ENCODE measurements around the gene KIAA0232. TPM values are rescaled to one million over a fixed set of nuclear protein-coding genes. Genes with fewer than 3 reads are reported as not detected.

Gene KIAA0232
- total and polyA plus RNA-seq, 7 donors: 8.7 to 79.8 (median 53.3) TPM

GRCh38 chr4:6920171-6920570, 137.6 kb downstream of the KIAA0232 start:
- H3K27me3 ChIP-seq (ENCODE audit: insufficient read depth in 3 of 3, low read length in 2 of 3): no peaks in the 10 kb centered on the region
- H3K4me3 ChIP-seq: no peak overlapping the region
- TF ChIP-seq CTCF (IDR thresholded peaks at IDR 0.05): no peak
- peaks cover 41% of the 10 kb centered on the region for H3K4me1 ChIP-seq
- no peak for ATAC-seq
- intact Hi-C loops (cut with DNase I): no loop called here
- H3K36me3 ChIP-seq (ENCODE audit: insufficient read depth in 1 of 2, low read depth in 1 of 2): peaks cover 0 to 9% of the 10 kb centered on the region in 2 donors
- H3K9me3 ChIP-seq: no peaks in the 10 kb centered on the region
- WGBS, 3 donors: 62 to 64% (median 64%) methylated on average over 3 of the region's 3 CpGs
- H3K27ac ChIP-seq: no peak overlapping the region
- DNase-seq: no peak

GRCh38 chr4:6923507-6923906, 141.0 kb downstream of the KIAA0232 start:
- WGBS, 3 donors: 97 to 98% (median 98%) methylated on average over 32 of the region's 32 CpGs
- Histone ChIP-seq H3K4me3 (no peak overlapping the region), H3K36me3 (ENCODE audit: insufficient read depth in 1 of 2, low read depth in 1 of 2) (peaks cover 0 to 9% of the 10 kb centered on the region in 2 donors), H3K27ac (peak overlapping the region; percentile 68), H3K27me3 (ENCODE audit: insufficient read depth in 3 of 3, low read length in 2 of 3) (no peaks in the 10 kb centered on the region), H3K9me3 (no peaks in the 10 kb centered on the region), H3K4me1 (peaks cover 32% of the 10 kb centered on the region)
- DNase-seq (no peak), ATAC-seq (peak in 2 of 4 donors; percentile 3 to 9)
- no peak for TF ChIP-seq CTCF (IDR thresholded peaks at IDR 0.05)
- intact Hi-C loops (cut with DNase I): no loop called here

GRCh38 chr4:6924361-6924779, 141.8 kb downstream of the KIAA0232 start:
- intact Hi-C loops (cut with DNase I): loop anchor here in 1 of 2 donors (2.0 kb wide), 1 partner anchor 40 kb away; no protein-coding TSS in a partner anchor

GRCh38 chr4:6925357-6925836, 142.9 kb downstream of the KIAA0232 start:
- DNase-seq (peak in 1 of 2 donors; percentile 48), ATAC-seq (peak; percentile 17 to 71 (median 41))
- intact Hi-C loops (cut with DNase I): loop anchor here in 1 of 2 donors (2.0 kb wide), 1 partner anchor 39 kb away; no protein-coding TSS in a partner anchor
- H3K4me3 ChIP-seq: no peak overlapping the region
- WGBS, 3 donors: 78 to 93% (median 86%) methylated on average over 14 of the region's 14 CpGs
- H3K36me3 ChIP-seq (ENCODE audit: insufficient read depth in 1 of 2, low read depth in 1 of 2): peaks cover 0 to 9% of the 10 kb centered on the region in 2 donors
- H3K4me1 ChIP-seq: peaks cover 42% of the 10 kb centered on the region
- no peaks in the 10 kb centered on the region for H3K9me3 ChIP-seq
- peak overlapping the region; percentile 68 for H3K27ac ChIP-seq
- no peak for TF ChIP-seq CTCF (IDR thresholded peaks at IDR 0.05)
- H3K27me3 ChIP-seq (ENCODE audit: insufficient read depth in 3 of 3, low read length in 2 of 3): no peaks in the 10 kb centered on the region

More at GRCh38 chr4:6924361-6924779, 141.8 kb downstream of the KIAA0232 start:
- DNase-seq (peak; percentile 66 to 83), ATAC-seq (peak; percentile 88 to 92 (median 90))
- Histone ChIP-seq H3K4me1 (peaks cover 32% of the 10 kb centered on the region), H3K27ac (peak overlapping the region; percentile 68), H3K4me3 (no peak overlapping the region), H3K27me3 (ENCODE audit: insufficient read depth in 3 of 3, low read length in 2 of 3) (no peaks in the 10 kb centered on the region), H3K9me3 (no peaks in the 10 kb centered on the region), H3K36me3 (ENCODE audit: insufficient read depth in 1 of 2, low read depth in 1 of 2) (peaks cover 0 to 9% of the 10 kb centered on the region in 2 donors)
- no peak for TF ChIP-seq CTCF (IDR thresholded peaks at IDR 0.05)
- 42 to 59% (median 44%) methylated on average over 12 of the region's 12 CpGs for WGBS, 3 donors

- Histone ChIP-seq H3K4me1 (peaks cover 45% of the 10 kb centered on the region), H3K9me3 (no peaks in the 10 kb centered on the region), H3K4me3 (no peak overlapping the region), H3K27me3 (ENCODE audit: insufficient read depth in 3 of 3, low read length in 2 of 3) (no peaks in the 10 kb centered on the region), H3K27ac (no peak overlapping the region), H3K36me3 (ENCODE audit: insufficient read depth in 1 of 2, low read depth in 1 of 2) (peaks cover 0 to 9% of the 10 kb centered on the region in 2 donors)
- intact Hi-C loops (cut with DNase I): no loop called here
- ATAC-seq (no peak), DNase-seq (no peak)
- 88 to 92% (median 89%) methylated on average over 19 of the region's 19 CpGs for WGBS, 3 donors
- TF ChIP-seq CTCF (IDR thresholded peaks at IDR 0.05): no peak
Measured at GRCh38 chr4:6926081-6926480, 143.6 kb downstream of the KIAA0232 start.

All from psoas muscle (tissue), 8 donors.